GM21786 (cell line): ENCODE data around the gene PCGF3.
"Not testable (repeated sequence)": the region's sequence is repeated elsewhere in the genome, so short reads cannot be mapped to it uniquely, and the experiment has no call there.

Experiments used
- ATAC-seq: cut with Tn5 transposase; IDR thresholded peaks from one replicate; pipeline ENCODE4 v1.9.1; 2021; ENCODE audit not compliant: unreplicated experiment

Gene PCGF3

DNA sequence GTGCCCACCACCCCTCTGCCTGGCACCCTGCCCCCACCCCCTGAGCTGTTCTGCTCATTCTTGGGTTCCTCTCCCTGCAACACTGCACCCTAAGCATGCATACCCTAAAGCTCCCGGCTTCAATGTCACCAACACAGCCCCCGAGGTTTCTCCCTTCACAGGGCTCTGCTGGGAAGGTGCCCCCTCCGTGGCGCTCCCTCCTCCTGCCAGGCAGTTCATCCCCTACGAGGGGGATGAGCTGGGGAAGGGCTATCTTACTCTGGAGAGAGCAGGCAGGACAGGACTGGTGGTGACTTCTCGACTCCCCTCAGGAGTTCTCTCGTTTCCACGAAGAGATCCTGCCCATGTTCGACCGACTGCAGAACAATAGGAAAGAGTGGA, 38.1 kb upstream of the PCGF3 start:
- no peak for ATAC-seq

DNA sequence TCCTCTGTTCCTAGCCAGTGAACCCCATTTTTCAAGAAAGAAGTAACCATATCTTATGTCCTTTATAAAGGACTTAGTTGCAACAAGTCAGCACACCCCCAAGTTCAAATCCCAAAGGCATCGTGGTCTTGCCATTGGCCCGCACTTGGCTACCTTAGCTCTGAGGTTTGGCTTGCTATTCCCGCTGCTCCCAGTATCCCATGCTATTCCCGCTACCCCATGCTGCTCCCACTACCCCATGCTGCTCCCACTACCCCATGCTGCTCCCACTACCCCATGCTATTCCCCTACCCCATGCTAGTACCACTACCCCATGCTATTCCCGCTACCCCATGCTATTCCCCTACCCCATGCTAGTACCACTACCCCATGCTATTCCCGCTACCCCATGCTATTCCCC, 37.4 kb upstream of the PCGF3 start:
- ATAC-seq: not testable (repeated sequence)

DNA sequence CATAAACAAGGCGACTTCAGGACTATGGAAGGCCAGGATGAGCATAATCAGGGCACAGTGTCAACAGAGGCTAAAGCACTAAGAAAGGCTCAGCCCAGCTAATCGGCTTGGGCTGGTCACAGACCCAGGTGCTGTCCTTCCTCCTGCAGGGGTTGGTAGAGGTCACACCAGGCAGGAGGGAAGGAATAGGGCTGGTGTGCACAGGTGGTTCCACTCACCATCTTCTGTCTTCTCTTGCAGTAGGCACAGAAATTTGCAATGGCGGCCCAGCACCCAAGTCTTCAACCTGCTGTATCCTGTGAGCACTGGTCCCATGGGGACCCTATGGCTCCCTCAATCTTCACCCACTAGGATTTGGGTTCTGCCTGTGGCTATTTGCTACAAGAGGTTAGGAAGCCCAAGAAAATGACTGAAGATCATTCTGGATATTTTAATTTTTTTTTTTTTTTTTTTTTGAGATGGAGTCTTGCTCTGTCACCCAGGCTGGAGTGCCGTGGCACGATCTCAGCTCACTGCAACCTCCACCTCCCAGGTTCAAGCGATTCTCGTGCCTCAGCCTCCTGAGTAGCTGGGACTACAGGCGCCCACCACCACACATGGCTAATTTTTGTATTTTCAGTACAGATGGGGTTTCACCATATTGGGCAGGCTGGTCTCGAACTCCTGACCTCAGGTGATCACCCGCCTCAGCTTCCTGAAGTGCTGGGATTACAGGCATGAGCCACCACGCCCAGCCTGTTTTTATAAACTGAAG, 35.6 kb upstream of the PCGF3 start:
- ATAC-seq: not testable (repeated sequence)

DNA sequence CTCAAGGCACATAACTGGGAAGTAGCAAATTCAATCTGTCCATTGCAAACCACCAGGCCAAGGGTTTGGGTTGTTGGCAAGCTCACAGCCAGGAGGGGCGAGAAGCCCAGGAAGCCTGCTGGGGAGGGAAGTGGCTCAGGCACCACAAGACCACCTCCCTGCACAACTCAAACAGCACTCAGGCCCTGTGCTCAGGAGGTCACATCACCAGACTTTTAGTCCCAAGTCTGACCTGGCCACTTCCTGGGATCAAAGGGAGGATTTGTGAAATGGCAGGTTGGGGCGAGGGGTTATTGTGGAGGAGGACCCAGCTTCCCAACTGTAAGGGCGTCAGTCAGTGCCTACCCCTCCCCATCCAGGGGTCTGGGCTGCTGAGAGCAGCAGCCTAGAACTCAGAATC, 33.9 kb upstream of the PCGF3 start:
- ATAC-seq: no peak

DNA sequence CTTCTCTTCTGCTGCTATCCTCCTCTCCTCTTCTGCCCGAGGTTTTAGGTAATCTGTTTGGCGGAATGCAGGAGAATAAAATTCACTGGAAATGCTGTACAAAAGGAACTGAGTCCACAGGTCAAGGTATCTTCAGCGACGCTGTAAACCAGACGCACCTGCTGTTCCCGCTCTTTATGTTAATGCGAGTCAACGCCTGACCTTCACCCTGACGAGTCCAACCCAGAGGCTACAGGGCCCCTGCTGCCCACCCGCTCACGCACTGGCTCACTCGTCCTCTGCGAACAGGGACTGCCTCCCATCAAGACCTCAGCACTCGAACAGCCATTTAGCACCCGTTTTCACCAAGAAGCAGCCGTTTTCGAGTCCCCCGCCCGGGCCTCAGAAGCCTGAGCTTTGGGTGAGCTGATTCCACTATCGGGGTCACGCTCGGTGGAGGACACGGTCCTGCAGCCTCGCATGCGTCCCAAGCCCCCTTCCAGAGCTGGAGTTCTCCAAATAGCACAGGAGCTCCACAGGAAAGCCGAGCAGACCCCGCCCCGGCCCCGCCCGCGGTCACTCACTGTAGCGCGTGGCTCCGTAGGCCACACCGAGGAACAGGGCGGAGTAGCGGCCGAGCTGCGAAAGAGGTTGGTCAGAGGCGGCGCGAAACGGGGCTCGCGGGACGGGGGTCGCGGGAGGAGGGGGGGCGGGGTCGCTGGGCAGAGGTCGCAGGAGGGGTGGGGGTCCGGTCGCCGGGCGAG, 32.1 kb upstream of the PCGF3 start:
- ATAC-seq: no peak

DNA sequence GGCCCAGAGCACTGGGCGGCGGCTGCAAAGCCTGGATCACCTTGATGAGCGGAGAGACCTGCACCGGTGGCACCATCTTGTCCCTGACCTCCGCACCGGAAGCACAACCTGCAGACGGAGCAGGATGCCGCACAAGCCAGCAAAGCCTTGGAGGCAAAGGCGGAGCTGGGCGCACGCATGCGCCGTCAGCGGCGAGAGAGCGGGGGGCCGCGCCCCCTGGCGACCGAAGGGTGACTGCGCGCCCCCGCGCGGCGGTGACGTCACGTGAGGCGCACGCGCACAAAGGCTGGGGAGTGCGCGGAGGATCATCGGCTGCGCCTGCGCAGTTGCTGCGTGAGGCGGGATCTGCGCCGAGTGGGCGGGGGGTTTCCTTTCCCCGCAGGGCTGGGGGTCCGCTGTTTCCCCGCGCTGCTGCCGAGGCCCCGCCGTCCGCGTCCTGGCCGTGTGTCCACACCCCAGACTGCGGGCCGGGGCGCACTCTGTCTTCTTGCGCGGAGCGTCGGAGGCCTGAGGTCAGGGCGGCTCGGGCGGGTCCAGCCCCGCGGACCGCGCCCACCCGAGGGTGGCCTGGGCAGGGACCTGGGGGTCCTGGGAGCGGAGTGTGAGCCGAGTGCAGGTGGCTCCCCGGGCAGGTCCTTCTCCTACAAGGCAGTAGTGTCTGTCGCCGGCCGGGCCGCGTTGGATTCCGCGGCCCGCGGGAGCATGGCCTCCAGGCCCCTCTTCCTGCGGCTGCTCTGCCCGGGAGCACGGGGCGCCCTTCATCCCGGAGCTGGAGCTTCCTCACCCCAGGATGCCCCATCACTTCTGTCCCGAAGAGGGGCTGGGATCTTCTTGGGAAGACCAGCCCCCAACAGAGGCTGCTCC, 31.2 kb upstream of the PCGF3 start, which contains the start of the genes ATP5ME and MYL5:
TSS of gene ATP5ME (minus strand) at position 105 of the 864 bp plus-strand sequence. CDS start at position 76, 29 bp downstream.
TSS of gene MYL5 (plus strand) at position 371 of the 864 bp plus-strand sequence. CDS start 3,485 bp downstream, outside the sequence.
- peak; percentile 68 for ATAC-seq

DNA sequence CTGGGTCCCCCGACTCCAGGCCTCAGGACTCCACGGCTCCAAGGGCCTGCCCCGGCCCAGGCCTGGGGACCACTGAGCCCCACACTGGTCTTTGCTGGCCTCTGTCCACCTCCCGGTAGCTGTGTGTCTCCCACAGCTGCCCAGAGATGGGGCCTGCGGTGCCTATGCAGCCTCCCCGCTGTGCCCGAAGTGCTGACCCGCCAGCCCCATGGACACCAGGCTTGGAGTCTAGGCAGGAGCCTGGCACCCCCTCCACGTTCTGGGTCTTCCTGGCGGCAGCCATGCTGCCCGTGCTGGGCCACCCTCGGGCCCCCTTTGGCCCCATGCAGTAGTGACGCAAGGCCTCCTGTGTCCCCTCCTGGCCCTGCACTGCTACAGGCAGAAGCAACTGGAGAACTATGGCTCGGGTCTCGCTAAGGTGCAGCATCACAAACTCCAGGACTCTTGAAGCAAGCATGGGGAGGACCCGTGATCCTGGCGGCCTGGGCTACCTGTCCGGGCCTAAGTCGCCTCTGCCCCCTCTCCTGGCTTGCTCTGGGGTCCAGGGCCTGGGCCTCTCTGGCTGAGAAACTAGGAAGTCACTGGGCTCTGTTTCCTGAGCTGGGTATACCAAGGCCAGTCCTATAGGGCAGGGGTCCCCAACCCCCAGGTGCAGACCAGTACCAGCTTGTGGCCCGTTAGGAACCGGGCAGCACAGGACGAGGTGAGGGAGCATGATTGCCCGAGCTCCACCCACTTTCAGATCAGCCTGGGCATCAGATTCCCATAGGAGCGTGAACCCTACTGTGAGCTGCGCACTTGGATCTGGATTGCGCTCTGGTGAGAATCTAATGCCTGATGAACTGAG, 30.4 kb upstream of the PCGF3 start:
- no peak for ATAC-seq

DNA sequence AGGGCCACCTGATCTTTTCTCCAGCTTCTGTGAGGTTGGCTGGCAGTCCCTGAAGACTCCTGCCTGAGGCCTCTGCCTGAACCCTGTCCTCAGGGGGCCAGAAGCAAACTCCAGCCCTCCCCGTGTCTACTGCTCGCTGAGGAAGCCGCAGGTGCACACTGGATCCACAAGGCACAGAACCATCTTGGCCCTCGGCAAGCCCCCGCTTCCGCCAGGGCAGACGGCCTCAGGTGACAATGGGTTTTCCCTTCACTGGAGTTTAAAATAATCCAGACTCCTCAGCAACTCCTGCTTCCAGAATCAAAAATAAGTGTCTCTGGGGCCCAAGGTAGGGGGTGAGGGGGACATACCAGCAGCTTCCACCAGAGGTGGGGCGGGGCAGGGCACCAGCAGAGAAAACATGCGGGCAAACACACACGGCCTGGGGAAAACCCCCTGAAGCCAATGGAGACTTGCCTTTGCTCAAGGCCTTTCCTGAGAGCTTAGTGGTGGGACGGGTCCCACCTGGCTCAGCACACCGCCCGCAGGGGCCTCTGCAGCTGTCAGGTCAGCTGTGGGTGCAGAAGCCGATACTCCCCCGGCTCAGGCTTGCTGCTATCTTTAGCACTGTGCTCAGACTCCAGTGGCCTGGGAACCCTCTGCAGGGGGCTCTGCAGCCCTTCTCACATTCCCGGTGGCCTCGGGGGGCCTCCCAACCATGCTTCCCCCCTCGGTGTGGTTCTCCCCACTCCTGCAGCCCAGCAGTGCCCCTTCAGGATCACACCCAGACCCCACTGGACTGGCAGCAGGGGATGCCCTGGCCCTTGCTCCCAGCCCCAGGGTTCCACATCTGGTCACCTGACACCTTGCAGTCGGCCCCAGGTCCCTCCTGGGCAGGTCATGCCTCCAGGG, 29.4 kb upstream of the PCGF3 start:
- peak; percentile 35 for ATAC-seq

DNA sequence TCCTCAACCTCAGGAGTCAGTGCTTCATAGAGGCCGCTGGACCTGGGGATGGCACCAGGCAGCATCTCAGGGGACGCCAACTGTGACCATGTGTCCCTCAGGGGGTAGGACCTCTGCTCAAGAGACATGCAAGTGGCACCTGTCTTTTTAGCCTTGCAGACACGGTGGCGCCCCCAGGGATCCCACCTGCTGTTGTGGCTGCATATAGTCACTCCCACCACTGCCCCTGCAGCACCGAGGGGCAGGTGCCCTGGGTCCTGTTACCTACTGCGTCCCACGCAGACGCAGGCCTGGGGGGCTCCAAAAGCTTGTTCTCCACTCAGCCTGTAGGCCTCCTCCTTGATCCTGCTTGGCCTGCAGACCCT, 28.8 kb upstream of the PCGF3 start:
- no peak for ATAC-seq

DNA sequence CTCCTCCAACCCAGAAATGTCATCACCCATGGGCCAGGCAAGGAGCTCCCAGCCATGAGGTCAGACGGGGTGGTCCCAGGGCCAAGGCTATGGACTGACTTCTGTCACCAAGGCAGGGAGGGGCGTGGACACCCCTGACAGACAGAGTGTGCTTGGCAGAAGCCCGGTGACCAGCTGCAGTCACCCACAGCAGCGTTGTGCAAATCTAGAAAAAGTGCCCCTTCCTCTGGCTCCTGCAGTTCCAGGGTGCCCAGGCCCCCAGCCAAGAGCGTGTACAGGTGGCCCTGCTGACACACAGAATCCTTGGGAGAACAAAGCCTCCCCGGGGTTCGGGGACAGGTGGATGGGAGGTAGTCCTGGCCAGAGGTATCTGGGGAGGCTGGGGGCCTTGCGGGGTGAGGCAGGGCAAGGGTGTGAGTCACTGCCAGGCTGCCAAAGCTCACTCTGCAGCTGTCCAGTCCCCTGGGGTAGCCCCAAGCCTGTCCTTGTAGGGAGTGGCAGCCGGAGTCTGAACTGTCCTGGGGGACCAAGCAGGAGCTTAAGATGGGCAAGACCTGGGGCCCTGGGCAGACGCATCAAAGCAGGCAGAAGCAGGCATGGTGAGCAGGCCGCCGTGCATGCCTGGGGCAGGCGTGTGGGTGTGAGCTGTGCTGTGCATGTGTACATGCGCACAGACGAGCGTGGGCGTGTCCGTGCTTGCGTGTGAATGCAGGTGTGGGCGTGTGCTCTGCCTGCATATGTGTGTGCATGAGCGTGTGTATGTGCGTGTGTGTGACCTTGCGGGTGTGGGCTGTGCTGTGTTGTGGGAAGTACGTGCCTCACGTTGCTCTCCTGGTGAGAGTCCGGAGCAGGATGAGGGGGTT, 28.0 kb upstream of the PCGF3 start:
- no peak for ATAC-seq

DNA sequence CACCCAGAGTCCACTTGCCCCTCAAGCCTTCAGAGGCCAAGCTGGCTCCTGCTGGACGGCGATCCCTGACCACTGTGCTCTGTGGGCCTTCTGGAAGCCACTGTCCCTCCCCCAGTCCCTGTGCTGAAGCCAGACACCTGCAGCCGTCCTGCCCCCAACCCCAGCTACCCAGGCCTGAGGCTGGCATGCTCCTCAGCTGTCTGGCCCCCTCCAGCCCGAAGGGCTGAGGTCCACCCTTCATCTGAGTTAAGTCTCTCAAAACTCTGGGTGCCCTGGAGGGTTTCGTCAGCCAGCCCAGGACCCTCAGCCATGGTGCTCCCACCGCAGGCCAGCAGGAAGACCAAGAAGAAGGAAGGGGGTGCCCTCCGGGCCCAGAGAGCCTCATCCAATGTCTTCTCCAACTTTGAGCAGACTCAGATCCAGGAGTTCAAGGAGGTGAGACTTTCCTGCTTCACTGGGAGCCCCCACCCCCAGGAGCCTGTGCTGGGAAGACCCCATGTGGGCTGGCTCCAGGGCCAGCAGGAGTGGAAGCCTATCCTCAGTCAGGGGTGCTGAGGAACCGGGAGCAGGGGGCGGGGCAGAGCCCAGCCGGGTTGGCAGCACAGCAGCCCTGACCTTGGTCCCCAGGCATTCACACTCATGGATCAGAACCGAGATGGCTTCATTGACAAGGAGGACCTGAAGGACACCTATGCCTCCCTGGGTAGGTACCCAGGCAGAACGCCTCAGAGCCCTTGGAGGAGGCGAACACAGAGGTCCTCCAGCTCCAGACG, 27.1 kb upstream of the PCGF3 start:
- ATAC-seq: no peak

DNA sequence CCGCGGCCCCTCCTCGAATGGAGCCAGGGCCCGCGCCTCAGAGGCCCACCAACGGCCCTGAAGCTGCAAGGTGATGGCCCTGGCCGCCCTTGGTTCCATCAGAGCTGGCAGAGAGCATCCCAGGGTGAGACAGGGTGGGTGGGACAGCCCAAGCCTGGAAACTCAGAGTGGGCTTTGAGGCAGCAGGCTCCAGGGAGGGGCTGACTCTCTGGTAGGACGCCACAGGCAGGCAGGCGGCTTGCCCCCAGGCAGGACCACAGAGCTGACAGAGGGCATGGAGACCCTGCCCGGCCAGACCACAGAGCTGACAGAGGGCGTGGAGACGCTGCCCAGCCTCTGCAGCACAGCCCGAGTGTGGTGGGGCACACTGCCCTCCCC, 26.5 kb upstream of the PCGF3 start:
- ATAC-seq: no peak

DNA sequence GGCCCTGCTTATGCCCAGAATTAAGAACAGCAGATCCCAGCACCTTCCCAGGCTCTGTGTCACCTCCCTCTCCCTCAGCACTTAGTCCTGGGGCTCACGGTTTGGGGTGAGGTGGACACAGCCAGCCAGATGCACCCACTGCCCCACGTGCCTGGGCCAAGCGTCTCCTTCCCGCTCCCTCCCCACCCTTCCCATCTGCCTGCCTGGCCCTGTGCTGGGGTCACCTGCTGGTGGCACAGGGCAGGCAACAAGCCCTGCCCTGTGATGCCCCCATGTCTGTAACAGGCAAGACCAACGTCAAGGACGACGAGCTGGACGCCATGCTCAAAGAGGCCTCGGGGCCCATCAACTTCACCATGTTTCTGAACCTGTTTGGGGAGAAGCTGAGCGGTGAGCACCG, 26.0 kb upstream of the PCGF3 start:
- no peak for ATAC-seq

DNA sequence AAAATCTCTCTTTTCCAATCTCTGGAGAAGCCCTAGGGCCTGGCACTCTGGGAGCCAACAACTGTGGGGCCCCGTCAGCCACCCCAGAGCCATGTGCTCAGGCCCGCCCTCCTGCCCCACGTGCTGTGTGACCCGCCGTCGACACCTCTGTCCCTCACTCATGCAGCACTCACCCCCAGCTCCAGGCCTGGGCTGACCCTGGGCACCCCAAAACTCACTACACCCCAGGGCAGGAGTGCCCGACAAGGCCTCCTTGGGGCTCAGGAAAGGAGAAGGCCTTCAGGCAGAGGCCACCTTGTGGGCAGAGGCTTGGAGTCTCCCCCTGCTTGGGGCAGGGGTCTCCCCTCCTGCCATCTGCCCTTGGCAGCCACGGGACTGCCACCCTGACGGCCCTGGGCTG, 25.5 kb upstream of the PCGF3 start:
- no peak for ATAC-seq

DNA sequence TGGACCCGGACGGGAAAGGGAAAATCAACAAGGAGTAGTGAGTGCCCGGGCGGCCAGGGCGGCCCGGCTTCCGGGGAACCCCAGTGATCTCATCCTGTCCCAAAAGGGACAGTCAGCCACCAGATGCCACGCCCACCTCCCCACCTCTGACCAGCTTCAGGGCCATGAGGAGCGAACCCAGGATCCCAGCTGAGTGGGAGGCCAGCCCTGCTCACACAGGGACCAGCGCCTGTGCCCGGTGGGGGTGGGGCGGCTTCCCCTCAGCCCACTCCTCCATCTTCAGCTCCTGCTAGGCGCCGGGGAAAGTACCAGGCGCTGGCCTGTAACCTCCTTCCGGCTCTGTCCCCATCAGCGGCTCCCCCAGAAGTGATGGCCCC, 25.1 kb upstream of the PCGF3 start:
- ATAC-seq: no peak

DNA sequence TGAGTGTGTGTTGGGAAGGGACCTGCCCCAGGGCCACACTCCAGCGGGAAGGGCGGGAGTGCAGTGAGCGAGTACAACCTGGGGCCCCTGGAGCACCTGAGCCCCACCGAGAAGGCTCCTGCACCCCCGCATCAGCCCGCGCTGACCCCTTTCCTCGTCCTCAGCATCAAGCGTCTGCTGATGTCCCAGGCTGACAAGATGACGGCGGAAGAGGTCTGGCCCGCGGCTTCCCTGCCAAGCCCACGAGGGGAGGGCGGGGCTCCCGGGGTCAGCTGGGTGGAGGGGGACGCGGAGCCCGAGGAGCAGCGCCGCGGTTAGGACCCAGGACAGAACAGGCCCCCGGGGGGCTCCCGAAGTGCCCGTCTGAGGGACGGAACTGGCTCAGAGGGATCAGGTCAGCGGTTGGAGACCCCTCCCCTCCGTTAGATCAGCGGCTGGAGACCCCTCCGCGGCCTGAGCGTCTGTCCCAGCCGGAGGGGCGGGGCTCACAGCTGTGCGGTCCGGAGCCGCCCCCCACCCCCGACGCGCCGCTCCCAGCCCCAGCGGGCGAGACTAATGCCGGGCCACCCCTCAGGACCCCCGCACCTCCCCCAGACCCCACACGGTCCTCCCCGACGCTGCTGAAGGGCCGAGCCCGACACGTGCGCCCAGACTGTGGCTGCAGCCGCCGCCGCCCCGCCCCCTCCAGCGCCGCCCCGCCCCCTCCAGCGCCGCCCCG, 24.5 kb upstream of the PCGF3 start:
- no peak for ATAC-seq

DNA sequence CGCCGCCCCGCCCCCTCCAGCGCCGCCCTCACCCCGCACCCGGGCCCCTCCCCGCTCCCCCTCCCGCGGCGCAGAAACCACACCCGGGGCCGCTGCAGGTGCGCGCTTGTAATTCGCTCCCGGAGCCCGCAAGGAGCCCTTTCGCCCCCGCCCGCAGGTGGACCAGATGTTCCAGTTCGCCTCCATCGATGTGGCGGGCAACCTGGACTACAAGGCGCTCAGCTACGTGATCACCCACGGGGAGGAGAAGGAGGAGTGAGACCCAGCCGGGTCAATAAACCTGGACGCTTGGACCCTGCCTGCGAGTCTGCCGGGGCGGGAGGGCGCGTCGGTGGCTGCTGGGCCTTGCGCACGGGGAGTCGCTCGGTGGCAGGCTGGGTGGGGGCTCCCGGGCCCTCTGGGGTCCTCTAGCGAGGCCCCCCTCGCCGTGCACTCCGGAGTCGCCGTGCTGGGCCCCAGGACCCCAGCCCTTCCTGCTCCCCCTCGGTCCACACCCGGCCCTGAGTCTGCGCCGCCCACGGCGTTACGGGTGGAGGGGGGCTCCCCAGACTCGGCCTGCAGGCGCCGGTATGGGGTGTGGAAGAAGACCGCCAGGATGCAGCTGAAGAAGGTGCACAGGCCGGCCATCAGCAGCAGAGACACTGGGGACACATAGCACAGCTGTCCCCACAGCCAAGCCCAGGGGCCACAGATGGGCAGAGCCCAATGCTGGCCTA, 23.7 kb upstream of the PCGF3 start:
- ATAC-seq: no peak
